MM.1S (cell line): Measurements from ENCODE around the gene INTS11.

ENCODE experiments used
- EZH2 ChIP-seq: fragments of 300-600 bp; sonication (generic); optimal IDR thresholded peaks from 2 replicates; pipeline ENCODE3; 2017; ENCODE audit warnings: low read depth, mild to moderate bottlenecking, antibody characterized with exemption, low read length, mixed read lengths
- TF ChIP-seq, protein P1 (sequence below): fragments of 300-600 bp; sonication (generic); IDR thresholded peaks from 2 replicates; pipeline ENCODE4 v1.5.1; 2016; ENCODE audit warnings: antibody characterized with exemption, low read length, mixed read lengths

DNA sequence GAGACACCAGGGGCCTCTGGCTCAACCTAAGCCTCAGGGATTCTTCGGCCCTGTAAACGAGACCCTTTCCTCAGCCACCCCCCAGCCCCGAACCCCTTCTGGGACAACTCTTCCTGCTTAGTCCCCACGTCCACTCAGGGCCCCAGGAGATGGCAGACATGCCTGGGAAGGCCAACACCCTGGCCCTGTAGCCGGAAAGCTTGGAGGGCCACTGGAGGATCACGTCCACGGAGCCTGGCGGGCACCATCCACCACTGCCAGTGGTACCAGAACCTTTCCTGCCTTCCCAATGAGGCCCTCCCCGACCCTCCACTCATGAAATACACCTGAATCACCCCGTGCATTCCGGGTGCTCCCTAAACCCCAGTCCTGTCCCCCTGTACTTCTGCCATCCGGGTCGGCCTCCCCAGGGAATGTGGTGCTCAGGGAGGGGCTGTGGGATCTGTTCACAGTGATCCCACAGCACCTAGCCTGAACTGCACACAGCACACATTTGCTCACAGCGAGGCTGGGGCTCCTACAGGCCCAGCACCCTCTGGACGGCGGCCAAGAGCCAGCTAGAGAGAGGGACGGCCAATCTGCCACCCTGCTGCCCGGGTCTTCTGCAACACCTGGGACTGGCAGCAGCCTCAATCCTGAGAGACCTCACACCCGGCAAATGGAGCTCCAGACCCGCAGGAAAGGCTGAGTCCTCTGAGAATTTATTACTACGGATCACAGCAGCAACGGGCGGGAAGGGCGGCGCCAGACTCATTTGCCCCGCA is 48.8 kb upstream of the INTS11 start:
- TF ChIP-seq, protein P1, sequence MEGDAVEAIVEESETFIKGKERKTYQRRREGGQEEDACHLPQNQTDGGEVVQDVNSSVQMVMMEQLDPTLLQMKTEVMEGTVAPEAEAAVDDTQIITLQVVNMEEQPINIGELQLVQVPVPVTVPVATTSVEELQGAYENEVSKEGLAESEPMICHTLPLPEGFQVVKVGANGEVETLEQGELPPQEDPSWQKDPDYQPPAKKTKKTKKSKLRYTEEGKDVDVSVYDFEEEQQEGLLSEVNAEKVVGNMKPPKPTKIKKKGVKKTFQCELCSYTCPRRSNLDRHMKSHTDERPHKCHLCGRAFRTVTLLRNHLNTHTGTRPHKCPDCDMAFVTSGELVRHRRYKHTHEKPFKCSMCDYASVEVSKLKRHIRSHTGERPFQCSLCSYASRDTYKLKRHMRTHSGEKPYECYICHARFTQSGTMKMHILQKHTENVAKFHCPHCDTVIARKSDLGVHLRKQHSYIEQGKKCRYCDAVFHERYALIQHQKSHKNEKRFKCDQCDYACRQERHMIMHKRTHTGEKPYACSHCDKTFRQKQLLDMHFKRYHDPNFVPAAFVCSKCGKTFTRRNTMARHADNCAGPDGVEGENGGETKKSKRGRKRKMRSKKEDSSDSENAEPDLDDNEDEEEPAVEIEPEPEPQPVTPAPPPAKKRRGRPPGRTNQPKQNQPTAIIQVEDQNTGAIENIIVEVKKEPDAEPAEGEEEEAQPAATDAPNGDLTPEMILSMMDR: no peak
- TF ChIP-seq EZH2: no peak
